ENCODE results near the gene TAF6. TPM values are rescaled to one million over a fixed set of nuclear protein-coding genes. Genes with fewer than 3 reads are reported as not detected.

Gene TAF6
- total and polyA plus RNA-seq, 2 experiments from 2014 or later = 56.3 to 141 TPM

DNA sequence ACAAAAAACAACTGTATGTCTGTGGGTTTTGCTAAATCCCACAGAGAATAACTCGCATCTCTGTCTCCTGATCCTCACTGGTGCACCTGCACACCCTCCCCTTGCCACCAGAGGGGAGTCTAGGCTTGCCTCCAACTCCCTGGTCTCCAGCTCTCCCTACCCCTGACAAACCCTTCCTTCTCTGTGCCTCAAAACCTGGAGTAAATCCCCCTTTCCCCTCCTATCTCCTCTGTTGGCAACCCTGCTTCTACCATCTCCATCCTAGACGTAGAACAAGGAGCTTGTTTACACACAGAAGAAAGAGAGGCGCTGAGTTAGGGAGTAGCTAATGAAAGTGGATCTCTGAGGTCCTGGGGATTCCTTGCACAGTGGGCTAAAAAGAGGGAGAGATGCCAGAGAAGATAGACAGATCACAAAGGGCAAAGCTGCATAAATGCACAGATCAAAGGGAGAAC lies 13.6 kb upstream of the TAF6 start:
- no peak overlapping the region for H3K4me3 ChIP-seq
- TF ChIP-seq EZH2phosphoT487 (IDR thresholded peaks at IDR 0.05; ENCODE audit: unreplicated experiment) (no peak), CTCF (conservative IDR thresholded peaks at IDR 0.05; ENCODE audit: low read depth in 2 of 2) (peak; percentile 95 to 99)
- no peak overlapping the region; the same call in 2 of the 3 replicates for H3K4me3 Mint-ChIP-seq
- peak overlapping the region; percentile 80 for H2AFZ ChIP-seq
- 0 out of 2 replicates have a peak, but pooled peaks cover 3% of the 10 kb centered on the region for H3F3A ChIP-seq (replicated peaks; ENCODE audit: low read depth)
- no peaks in the 10 kb centered on the region for H4K20me1 ChIP-seq (replicated peaks; ENCODE audit: insufficient read depth)
- peak; percentile 82 for ATAC-seq
- DNase-seq (ENCODE audit: low spot score) = peak; percentile 89
- no peaks in the 10 kb centered on the region for H3K36me3 Mint-ChIP-seq (ENCODE audit: low read depth)
- peaks cover 13% of the 10 kb centered on the region for H3K27me3 Mint-ChIP-seq (ENCODE audit: insufficient read depth, low read depth, poor library complexity)
- no peaks in the 10 kb centered on the region for H3K79me2 ChIP-seq (replicated peaks; ENCODE audit: insufficient read depth)
- H3K36me3 ChIP-seq (ENCODE audit: insufficient read depth) = no peaks in the 10 kb centered on the region
- H3K4me2 ChIP-seq = no peak overlapping the region
- no peak overlapping the region for H3K27ac Mint-ChIP-seq
- H3K4me1 Mint-ChIP-seq = peaks cover 11% of the 10 kb centered on the region
- no peaks in the 10 kb centered on the region for H3K9me2 ChIP-seq (ENCODE audit: insufficient read depth)
- peaks cover 18% of the 10 kb centered on the region for H3K27me3 ChIP-seq (ENCODE audit: insufficient read depth)
- H3K4me1 ChIP-seq (ENCODE audit: insufficient read depth) = peaks cover 4% of the 10 kb centered on the region; the same call in 1 of the 2 replicates
- no peak overlapping the region for H3K27ac ChIP-seq (ENCODE audit: low read depth)
- no peaks in the 10 kb centered on the region for H3K9me3 Mint-ChIP-seq

DNA sequence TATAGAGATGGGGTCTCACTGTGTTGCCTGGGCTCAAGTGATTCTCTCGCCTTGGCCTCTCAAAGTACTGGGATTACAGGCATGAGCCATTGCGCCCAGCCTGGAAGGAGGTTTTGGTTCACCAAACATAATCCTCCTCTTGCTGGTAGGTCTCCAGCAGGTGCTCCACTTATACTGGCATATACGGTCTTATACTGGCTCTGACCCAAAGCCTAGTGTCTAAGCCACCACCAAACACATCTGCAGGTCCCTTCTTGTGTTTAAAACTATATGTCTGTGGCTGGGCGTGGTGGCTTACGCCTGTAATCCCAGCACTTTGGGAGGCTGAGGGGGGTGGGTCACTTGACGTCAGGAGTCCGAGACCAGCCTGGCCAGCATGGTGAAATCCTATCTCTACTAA lies 13.0 kb upstream of the TAF6 start:
- Mint-ChIP-seq H3K27me3 (ENCODE audit: insufficient read depth, low read depth, poor library complexity) (peaks cover 13% of the 10 kb centered on the region), H3K27ac (no peak overlapping the region), H3K9me3 (no peaks in the 10 kb centered on the region), H3K36me3 (ENCODE audit: low read depth) (no peaks in the 10 kb centered on the region), H3K4me1 (peaks cover 11% of the 10 kb centered on the region), H3K4me3 (no peak overlapping the region)
- H3K9me2 ChIP-seq (ENCODE audit: insufficient read depth) = no peaks in the 10 kb centered on the region
- no peak overlapping the region for H3K4me3 ChIP-seq
- H3K4me2 ChIP-seq = no peak overlapping the region
- H3K4me1 ChIP-seq (ENCODE audit: insufficient read depth) = peaks cover 4% of the 10 kb centered on the region; the same call in 1 of the 2 replicates
- ATAC-seq = no peak
- no peaks in the 10 kb centered on the region for H3K36me3 ChIP-seq (ENCODE audit: insufficient read depth)
- H3K27ac ChIP-seq (ENCODE audit: low read depth) = no peak overlapping the region
- H2AFZ ChIP-seq = no peak overlapping the region
- DNase-seq (ENCODE audit: low spot score) = no peak
- 0 out of 2 replicates have a peak, but pooled peaks cover 3% of the 10 kb centered on the region for H3F3A ChIP-seq (replicated peaks; ENCODE audit: low read depth)
- H3K79me2 ChIP-seq (replicated peaks; ENCODE audit: insufficient read depth) = no peaks in the 10 kb centered on the region
- H3K27me3 ChIP-seq (ENCODE audit: insufficient read depth) = peaks cover 21% of the 10 kb centered on the region
- H4K20me1 ChIP-seq (replicated peaks; ENCODE audit: insufficient read depth) = no peaks in the 10 kb centered on the region
- no peak for TF ChIP-seq CREB1 (CRISPR knock-in tag; IDR thresholded peaks at IDR 0.05; ENCODE audit: low read depth)
- TF ChIP-seq CTCF (conservative IDR thresholded peaks at IDR 0.05; ENCODE audit: low read depth in 2 of 2) = no peak
- TF ChIP-seq, protein P1, sequence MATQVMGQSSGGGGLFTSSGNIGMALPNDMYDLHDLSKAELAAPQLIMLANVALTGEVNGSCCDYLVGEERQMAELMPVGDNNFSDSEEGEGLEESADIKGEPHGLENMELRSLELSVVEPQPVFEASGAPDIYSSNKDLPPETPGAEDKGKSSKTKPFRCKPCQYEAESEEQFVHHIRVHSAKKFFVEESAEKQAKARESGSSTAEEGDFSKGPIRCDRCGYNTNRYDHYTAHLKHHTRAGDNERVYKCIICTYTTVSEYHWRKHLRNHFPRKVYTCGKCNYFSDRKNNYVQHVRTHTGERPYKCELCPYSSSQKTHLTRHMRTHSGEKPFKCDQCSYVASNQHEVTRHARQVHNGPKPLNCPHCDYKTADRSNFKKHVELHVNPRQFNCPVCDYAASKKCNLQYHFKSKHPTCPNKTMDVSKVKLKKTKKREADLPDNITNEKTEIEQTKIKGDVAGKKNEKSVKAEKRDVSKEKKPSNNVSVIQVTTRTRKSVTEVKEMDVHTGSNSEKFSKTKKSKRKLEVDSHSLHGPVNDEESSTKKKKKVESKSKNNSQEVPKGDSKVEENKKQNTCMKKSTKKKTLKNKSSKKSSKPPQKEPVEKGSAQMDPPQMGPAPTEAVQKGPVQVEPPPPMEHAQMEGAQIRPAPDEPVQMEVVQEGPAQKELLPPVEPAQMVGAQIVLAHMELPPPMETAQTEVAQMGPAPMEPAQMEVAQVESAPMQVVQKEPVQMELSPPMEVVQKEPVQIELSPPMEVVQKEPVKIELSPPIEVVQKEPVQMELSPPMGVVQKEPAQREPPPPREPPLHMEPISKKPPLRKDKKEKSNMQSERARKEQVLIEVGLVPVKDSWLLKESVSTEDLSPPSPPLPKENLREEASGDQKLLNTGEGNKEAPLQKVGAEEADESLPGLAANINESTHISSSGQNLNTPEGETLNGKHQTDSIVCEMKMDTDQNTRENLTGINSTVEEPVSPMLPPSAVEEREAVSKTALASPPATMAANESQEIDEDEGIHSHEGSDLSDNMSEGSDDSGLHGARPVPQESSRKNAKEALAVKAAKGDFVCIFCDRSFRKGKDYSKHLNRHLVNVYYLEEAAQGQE (IDR thresholded peaks at IDR 0.05; ENCODE audit: unreplicated experiment) = no peak
- TF ChIP-seq ZNF114 (CRISPR knock-in tag; IDR thresholded peaks at IDR 0.05) = no peak
- TF ChIP-seq STAT1 (IDR thresholded peaks at IDR 0.05; ENCODE audit: unreplicated experiment) = no peak
- TF ChIP-seq, protein P2, sequence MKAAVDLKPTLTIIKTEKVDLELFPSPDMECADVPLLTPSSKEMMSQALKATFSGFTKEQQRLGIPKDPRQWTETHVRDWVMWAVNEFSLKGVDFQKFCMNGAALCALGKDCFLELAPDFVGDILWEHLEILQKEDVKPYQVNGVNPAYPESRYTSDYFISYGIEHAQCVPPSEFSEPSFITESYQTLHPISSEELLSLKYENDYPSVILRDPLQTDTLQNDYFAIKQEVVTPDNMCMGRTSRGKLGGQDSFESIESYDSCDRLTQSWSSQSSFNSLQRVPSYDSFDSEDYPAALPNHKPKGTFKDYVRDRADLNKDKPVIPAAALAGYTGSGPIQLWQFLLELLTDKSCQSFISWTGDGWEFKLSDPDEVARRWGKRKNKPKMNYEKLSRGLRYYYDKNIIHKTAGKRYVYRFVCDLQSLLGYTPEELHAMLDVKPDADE (IDR thresholded peaks at IDR 0.05) = no peak
- no peak for TF ChIP-seq ZNF331 (CRISPR knock-in tag; IDR thresholded peaks at IDR 0.05; ENCODE audit: low read depth)
- no peak for TF ChIP-seq POLR2AphosphoS5 (IDR thresholded peaks at IDR 0.05; ENCODE audit: low read depth)
- TF ChIP-seq EZH2 (IDR thresholded peaks at IDR 0.05; ENCODE audit: low read depth, unreplicated experiment) = no peak
- TF ChIP-seq EZH2phosphoT487 (IDR thresholded peaks at IDR 0.05; ENCODE audit: unreplicated experiment) = no peak
